Ascending aorta (tissue), 2 donors: Measurements from ENCODE around the gene HMCN2. TPM values are rescaled to one million over a fixed set of nuclear protein-coding genes. Genes with fewer than 3 reads are reported as not detected.

Experiments
- DNase-seq, 2 donors: peaks; one replicate each; pipeline ENCODE4 v3.0.0-alpha.2; 2019; ENCODE audit warnings: low spot score in 2 of 2
- H3K27ac ChIP-seq, 2 donors: fragments of 200-600 bp; sonication (generic); one replicate each; pipeline ENCODE4 v1.5.1; 2016 to 2017; ENCODE audit warnings: mild to moderate bottlenecking in 1 of 2
- H3K27me3 ChIP-seq: fragments of 200-600 bp; sonication (generic); one replicate; pipeline ENCODE4 v1.5.1; 2017
- H3K36me3 ChIP-seq, 2 donors: fragments of 200-600 bp; sonication (generic); one replicate each; pipeline ENCODE4 v1.5.1; 2016
- H3K4me1 ChIP-seq, 2 donors: fragments of 200-600 bp; sonication (generic); one replicate each; pipeline ENCODE4 v1.5.1; 2016 to 2017; ENCODE audit warnings: mild to moderate bottlenecking in 1 of 2
- H3K4me3 ChIP-seq, 2 donors: fragments of 200-600 bp; sonication (generic); one replicate each; pipeline ENCODE4 v1.5.1; 2016 to 2017; ENCODE audit warnings: mild to moderate bottlenecking in 1 of 2
- H3K9me3 ChIP-seq, 2 donors: fragments of 200-600 bp; sonication (generic); one replicate each; pipeline ENCODE4 v1.5.1; 2016
- intact Hi-C: fragments of 100-400 bp; cut with DNase I; formaldehyde crosslinking; loops from one replicate; pipeline ENCODE4 v1.15.1; 2023
- total RNA-seq: library from RNA; depleted of rRNA; stranded (reverse); fragments of >200 nt; gene quantifications from one replicate; pipeline ENCODE4 v1.1.0, GENCODE V29; 2016
- TF ChIP-seq, protein P1 (sequence below), 3 experiments: fragments of 200-600 bp in 2 of 3; fragments of 450-650 bp in 1 of 3; sonication (generic) in 2 of 3; IDR thresholded peaks; one replicate each; pipeline ENCODE4 v1.5.1; 2016 to 2019; ENCODE audit warnings: antibody characterized with exemption in 3 of 3, mild to moderate bottlenecking in 1 of 3, moderate library complexity in 1 of 3

HMCN2 gene
- total RNA-seq, 1 donor from 2014 or later: 7.5 TPM

DNA sequence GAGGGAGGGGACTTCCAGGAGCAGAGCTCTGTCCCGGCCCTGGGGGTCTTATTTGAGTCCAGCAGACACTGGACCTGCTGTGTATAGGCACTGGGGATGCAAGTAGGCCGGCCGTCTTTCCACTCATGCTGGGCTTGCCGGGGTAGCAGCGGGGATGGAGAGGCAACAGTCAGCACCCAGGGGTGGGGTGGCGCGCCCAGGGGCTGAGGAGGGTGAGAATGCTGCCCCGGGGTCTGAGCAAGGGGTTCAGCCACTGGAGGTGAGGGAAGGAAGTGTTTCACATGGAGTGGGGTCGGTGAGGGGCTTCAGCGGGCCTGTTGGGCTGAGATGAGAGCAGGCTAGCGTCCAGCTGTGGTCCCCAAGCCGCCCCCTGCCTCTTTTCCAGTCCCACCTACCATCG is 88.8 kb downstream of the HMCN2 start:
- no peaks in the 10 kb centered on the region for H3K36me3 ChIP-seq
- H3K9me3 ChIP-seq: no peaks in the 10 kb centered on the region
- no peak overlapping the region for H3K4me3 ChIP-seq
- intact Hi-C loops: no loop called here
- no peak overlapping the region for H3K27ac ChIP-seq
- TF ChIP-seq, protein P1, sequence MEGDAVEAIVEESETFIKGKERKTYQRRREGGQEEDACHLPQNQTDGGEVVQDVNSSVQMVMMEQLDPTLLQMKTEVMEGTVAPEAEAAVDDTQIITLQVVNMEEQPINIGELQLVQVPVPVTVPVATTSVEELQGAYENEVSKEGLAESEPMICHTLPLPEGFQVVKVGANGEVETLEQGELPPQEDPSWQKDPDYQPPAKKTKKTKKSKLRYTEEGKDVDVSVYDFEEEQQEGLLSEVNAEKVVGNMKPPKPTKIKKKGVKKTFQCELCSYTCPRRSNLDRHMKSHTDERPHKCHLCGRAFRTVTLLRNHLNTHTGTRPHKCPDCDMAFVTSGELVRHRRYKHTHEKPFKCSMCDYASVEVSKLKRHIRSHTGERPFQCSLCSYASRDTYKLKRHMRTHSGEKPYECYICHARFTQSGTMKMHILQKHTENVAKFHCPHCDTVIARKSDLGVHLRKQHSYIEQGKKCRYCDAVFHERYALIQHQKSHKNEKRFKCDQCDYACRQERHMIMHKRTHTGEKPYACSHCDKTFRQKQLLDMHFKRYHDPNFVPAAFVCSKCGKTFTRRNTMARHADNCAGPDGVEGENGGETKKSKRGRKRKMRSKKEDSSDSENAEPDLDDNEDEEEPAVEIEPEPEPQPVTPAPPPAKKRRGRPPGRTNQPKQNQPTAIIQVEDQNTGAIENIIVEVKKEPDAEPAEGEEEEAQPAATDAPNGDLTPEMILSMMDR (IDR thresholded peaks at IDR 0.05): no peak
- H3K27me3 ChIP-seq: no peaks in the 10 kb centered on the region
- H3K4me1 ChIP-seq: no peaks in the 10 kb centered on the region
- no peak for DNase-seq

DNA sequence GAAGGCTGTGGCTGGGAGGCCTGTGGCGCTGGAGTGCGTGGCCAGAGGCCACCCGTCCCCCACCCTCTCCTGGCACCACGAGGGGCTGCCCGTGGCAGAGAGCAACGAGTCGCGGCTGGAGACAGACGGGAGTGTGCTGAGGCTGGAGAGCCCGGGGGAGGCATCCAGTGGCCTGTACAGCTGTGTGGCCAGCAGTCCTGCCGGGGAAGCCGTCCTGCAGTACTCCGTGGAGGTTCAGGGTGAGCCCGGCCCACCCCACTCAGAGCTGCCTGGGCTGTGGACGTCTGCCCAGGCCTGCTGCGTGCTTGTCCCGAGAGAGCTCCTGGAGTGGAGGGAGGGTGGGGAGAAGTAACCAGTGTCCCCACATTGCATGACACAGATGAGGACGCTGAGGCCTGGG is 89.2 kb downstream of the HMCN2 start:
- H3K36me3 ChIP-seq: no peaks in the 10 kb centered on the region

DNA sequence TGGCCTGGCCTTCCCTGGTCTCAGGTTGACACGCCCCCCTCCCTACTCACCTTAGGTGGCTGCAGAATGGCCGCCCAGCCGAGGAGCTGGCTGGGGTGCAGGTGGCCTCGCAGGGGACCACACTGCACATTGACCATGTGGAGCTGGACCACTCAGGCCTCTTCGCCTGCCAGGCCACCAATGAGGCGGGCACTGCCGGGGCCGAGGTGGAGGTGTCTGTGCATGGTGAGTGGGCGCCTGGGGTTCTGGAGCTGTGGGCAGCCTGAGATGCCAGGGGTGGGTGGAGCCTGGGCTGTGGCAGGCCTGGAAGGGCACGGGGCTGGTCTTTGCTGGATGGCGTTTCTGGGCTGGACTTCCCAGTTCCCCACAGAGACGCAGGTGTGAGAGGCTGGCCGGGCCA is 90.5 kb downstream of the HMCN2 start:
- no peaks in the 10 kb centered on the region for H3K9me3 ChIP-seq
- intact Hi-C loops: no loop called here
- H3K27ac ChIP-seq: no peak overlapping the region
- H3K4me3 ChIP-seq: no peak overlapping the region
- TF ChIP-seq, protein P1 (IDR thresholded peaks at IDR 0.05): no peak
- no peaks in the 10 kb centered on the region for H3K27me3 ChIP-seq
- H3K36me3 ChIP-seq: no peaks in the 10 kb centered on the region
- H3K4me1 ChIP-seq: no peaks in the 10 kb centered on the region
- DNase-seq: no peak

More for the DNA sequence above, 89.2 kb downstream of the HMCN2 start:
- intact Hi-C loops: no loop called here
- Histone ChIP-seq H3K9me3 (no peaks in the 10 kb centered on the region), H3K27ac (no peak overlapping the region), H3K4me1 (no peaks in the 10 kb centered on the region), H3K27me3 (no peaks in the 10 kb centered on the region), H3K4me3 (no peak overlapping the region)
- no peak for DNase-seq
- TF ChIP-seq, protein P1 (IDR thresholded peaks at IDR 0.05): no peak

DNA sequence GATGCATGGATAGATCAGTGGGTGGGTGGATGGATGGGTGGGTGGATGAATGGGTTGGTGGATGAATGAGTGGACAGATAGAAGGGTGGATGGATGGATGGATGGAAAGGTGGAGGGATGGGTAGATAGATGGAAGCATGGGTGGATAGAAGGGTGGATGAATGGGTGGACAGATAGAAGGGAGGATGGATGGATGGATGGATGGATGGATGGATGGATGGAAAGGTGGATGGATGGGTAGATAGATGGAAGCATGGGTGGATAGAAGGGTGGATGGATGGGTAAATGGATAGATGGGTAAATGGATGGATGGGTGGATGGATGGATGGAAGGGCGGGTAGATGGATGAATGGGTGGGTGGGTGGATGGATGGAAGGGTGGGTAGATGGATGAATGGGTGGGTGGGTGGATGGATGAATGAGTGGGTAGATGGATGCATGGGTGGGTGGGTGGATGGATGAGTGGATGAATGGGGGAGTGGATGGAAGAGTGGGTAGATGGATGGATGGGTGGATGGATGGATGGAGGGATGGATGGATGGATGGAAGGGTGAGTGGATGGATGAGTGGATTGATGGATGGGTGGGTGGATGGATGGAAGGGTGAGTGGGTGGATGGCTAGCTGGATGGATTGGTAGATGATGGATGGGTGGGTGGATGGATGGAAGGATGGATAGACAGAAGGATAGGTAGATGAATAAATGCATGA is 91.5 kb downstream of the HMCN2 start:
- Histone ChIP-seq H3K4me1 (no peaks in the 10 kb centered on the region), H3K9me3 (no peaks in the 10 kb centered on the region), H3K27me3 (no peaks in the 10 kb centered on the region), H3K27ac (no peak overlapping the region), H3K4me3 (no peak overlapping the region), H3K36me3 (no peaks in the 10 kb centered on the region)
- TF ChIP-seq, protein P1 (IDR thresholded peaks at IDR 0.05): no peak
- no peak for DNase-seq
- intact Hi-C loops: no loop called here

DNA sequence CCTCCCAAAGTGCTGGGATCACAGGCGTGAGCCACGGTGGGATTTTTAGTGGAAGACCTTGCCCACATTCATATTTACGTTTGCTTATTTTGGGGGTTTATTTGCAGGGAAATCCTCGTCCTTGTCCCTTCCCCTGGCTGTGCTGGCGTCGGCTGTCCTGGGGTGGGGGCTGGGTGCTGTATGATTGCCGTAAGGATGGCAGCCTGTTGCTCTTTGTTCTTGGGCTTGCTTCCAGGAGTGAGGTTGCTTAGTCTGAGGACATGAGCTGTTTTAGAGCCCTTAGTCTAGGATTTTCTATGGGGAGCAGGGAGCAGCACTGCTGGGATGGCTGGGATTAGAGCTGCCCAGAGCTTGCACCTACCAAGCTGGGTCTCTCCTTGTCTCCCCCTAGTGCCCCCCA is 93.4 kb downstream of the HMCN2 start:
- TF ChIP-seq, protein P1 (IDR thresholded peaks at IDR 0.05): no peak
- H3K4me3 ChIP-seq: no peak overlapping the region
- no peaks in the 10 kb centered on the region for H3K27me3 ChIP-seq
- no peak for DNase-seq
- intact Hi-C loops: no loop called here
- H3K27ac ChIP-seq: no peak overlapping the region
- no peaks in the 10 kb centered on the region for H3K36me3 ChIP-seq
- H3K9me3 ChIP-seq: no peaks in the 10 kb centered on the region
- no peaks in the 10 kb centered on the region for H3K4me1 ChIP-seq

DNA sequence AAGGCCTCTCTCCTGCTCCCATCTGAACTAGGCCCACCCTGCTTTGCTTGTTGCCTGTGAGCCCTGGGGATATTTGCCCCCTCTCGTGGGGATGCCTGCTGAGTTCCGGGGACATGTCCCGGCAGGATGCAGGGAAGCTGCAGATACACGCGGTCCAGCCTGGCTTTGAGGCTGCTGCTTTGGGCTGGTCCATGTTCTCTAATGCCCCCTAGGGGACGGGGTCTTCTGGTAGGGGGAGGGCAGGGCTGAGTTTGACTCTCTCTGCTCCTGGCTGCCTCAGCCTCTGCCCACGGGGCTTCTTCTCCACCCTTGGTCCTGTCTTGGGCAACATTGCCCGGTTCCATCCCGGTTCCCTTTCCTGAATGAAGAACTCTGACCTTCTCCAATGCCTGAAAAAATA is 94.3 kb downstream of the HMCN2 start:
- TF ChIP-seq, protein P1 (IDR thresholded peaks at IDR 0.05): no peak
- no peaks in the 10 kb centered on the region for H3K27me3 ChIP-seq
- no peak for DNase-seq
- no peaks in the 10 kb centered on the region for H3K4me1 ChIP-seq
- intact Hi-C loops: no loop called here
- no peaks in the 10 kb centered on the region for H3K9me3 ChIP-seq
- no peak overlapping the region for H3K4me3 ChIP-seq
- H3K27ac ChIP-seq: no peak overlapping the region
- no peaks in the 10 kb centered on the region for H3K36me3 ChIP-seq
